Nephron (organoid): ENCODE data around the gene CRISPLD2.

Experiments used
- H3K27ac Mint-ChIP-seq, 3 experiments: 2 replicates each; pipeline ENCODE4 v1.8.0; 2020; ENCODE audit warnings: mixed read lengths in 3 of 3, mild to moderate bottlenecking in 2 of 3, moderate library complexity in 1 of 3
- H3K27me3 Mint-ChIP-seq: 2 replicates; pipeline ENCODE4 v1.8.0; 2021; ENCODE audit warnings: low read depth, mild to moderate bottlenecking, moderate library complexity, mixed read lengths
- H3K36me3 Mint-ChIP-seq: 2 replicates; pipeline ENCODE4 v1.8.0; 2020; ENCODE audit warnings: low read depth, mixed read lengths
- H3K4me1 Mint-ChIP-seq: 2 replicates; pipeline ENCODE4 v1.8.0; 2020; ENCODE audit warnings: mixed read lengths
- H3K4me3 Mint-ChIP-seq, 3 experiments: 2 replicates each; pipeline ENCODE4 v1.8.0; 2020; ENCODE audit warnings: mild to moderate bottlenecking in 3 of 3, mixed read lengths in 3 of 3, moderate library complexity in 2 of 3
- H3K9me3 Mint-ChIP-seq: 2 replicates; pipeline ENCODE4 v1.8.0; 2020; ENCODE audit warnings: mixed read lengths
- CTCF ChIP-seq, 3 experiments: fragments of 200-600 bp; sonication (generic); IDR thresholded peaks; one replicate each; pipeline ENCODE4 v1.5.0; 2021; ENCODE audit warnings: antibody characterized with exemption in 3 of 3; ENCODE audit not compliant: unreplicated experiment in 3 of 3

The CRISPLD2 gene

GRCh38 chr16:84780063-84780462 lies 39.7 kb upstream of the CRISPLD2 start:
- no peak overlapping the region for H3K4me3 Mint-ChIP-seq
- no peak overlapping the region for H3K27ac Mint-ChIP-seq
- H3K36me3 Mint-ChIP-seq = peaks cover 55% of the 10 kb centered on the region
- no peak for TF ChIP-seq CTCF (IDR thresholded peaks at IDR 0.05; ENCODE audit: unreplicated experiment in 3 of 3)
- peaks cover 6% of the 10 kb centered on the region for H3K4me1 Mint-ChIP-seq
- H3K27me3 Mint-ChIP-seq = no peaks in the 10 kb centered on the region
- H3K9me3 Mint-ChIP-seq = no peaks in the 10 kb centered on the region

DNA sequence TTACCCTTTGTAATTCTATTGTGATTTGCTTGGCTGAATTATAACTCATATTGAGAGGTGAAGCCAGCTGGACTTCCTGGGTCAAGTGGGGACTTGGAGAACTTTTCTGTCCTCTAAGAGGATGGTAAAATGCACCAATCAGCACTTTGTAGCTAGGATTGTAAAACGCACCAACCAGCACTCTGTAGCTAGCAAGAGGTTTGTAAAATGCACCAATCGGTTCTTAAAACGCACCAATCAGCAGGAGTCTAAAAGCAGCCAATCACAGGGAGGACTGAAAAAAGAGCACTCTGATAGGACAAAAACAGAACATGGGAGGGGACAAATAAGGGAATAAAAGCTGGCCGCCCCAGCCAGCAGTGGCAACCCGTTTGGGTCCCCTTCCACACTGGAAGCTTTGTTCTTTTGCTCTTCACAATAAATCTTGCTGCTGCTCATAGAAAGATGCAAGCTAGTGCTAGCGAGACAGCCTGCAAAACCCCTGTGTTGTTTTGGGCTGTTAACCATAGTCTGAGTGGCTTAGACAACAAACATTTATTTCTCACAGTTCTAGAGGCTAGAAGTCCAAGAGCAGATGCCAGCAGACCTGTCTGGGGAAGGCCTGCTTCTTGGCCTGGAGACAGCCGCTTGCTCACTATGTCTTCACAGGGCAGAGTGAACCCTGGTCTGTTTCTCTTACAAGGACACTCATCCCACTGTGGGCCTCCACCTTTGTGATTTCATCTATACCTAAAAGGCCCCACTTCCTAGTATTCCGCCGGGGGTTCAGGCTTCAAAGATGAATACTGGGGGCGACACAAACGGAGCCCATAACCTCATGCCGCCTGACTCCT lies 39.0 kb upstream of the CRISPLD2 start:
- H3K36me3 Mint-ChIP-seq = peaks cover 50% of the 10 kb centered on the region
- no peaks in the 10 kb centered on the region for H3K27me3 Mint-ChIP-seq
- no peak overlapping the region for H3K4me3 Mint-ChIP-seq
- H3K27ac Mint-ChIP-seq = no peak overlapping the region
- peaks cover 11% of the 10 kb centered on the region for H3K4me1 Mint-ChIP-seq
- TF ChIP-seq CTCF (IDR thresholded peaks at IDR 0.05; ENCODE audit: unreplicated experiment in 3 of 3) = no peak
- no peaks in the 10 kb centered on the region for H3K9me3 Mint-ChIP-seq

- no peaks in the 10 kb centered on the region for H3K9me3 Mint-ChIP-seq
- H3K27ac Mint-ChIP-seq = no peak overlapping the region
- H3K27me3 Mint-ChIP-seq = no peaks in the 10 kb centered on the region
- TF ChIP-seq CTCF (IDR thresholded peaks at IDR 0.05; ENCODE audit: unreplicated experiment in 3 of 3) = no peak
- no peak overlapping the region for H3K4me3 Mint-ChIP-seq
- peaks cover 28% of the 10 kb centered on the region for H3K4me1 Mint-ChIP-seq
- peaks cover 33% of the 10 kb centered on the region for H3K36me3 Mint-ChIP-seq
Measured at GRCh38 chr16:84782846-84783245, 36.9 kb upstream of the CRISPLD2 start.

- H3K36me3 Mint-ChIP-seq = peaks cover 2% of the 10 kb centered on the region
- H3K9me3 Mint-ChIP-seq = no peaks in the 10 kb centered on the region
- no peaks in the 10 kb centered on the region for H3K27me3 Mint-ChIP-seq
- H3K4me1 Mint-ChIP-seq = peaks cover 48% of the 10 kb centered on the region
- no peak for TF ChIP-seq CTCF (IDR thresholded peaks at IDR 0.05; ENCODE audit: unreplicated experiment in 3 of 3)
- H3K4me3 Mint-ChIP-seq = peak overlapping the region in 2 of 3 experiments; percentile 43 to 52
- peak overlapping the region in 2 of 3 experiments; percentile 89 to 94 for H3K27ac Mint-ChIP-seq
Measured at GRCh38 chr16:84785843-84786581, 33.8 kb upstream of the CRISPLD2 start.

- Mint-ChIP-seq H3K9me3 (no peaks in the 10 kb centered on the region), H3K4me1 (peaks cover 55% of the 10 kb centered on the region), H3K27me3 (no peaks in the 10 kb centered on the region), H3K27ac (peak overlapping the region in 2 of 3 experiments; percentile 55 to 94), H3K36me3 (no peaks in the 10 kb centered on the region), H3K4me3 (no peak overlapping the region)
- TF ChIP-seq CTCF (IDR thresholded peaks at IDR 0.05; ENCODE audit: unreplicated experiment in 3 of 3) = no peak
Measured at GRCh38 chr16:84786605-84787262, 33.1 kb upstream of the CRISPLD2 start.
